Stimulated activated CD8-positive, alpha-beta memory T cell treated with anti-CD3 and anti-CD28 coated beads, Interleukin-2, amount 100 ng/mL, for 1 hour (primary cell): ENCODE measurements around the gene BICRAL.
"Not testable (repeated sequence)": the region's sequence is repeated elsewhere in the genome, so short reads cannot be mapped to it uniquely, and the experiment has no call there.

Experiments used
- DNase-seq, 2 donors: peaks; one replicate each; pipeline ENCODE4 v3.0.0-alpha.2; 2020; ENCODE audit warnings: low read depth in 2 of 2

The BICRAL gene

DNA sequence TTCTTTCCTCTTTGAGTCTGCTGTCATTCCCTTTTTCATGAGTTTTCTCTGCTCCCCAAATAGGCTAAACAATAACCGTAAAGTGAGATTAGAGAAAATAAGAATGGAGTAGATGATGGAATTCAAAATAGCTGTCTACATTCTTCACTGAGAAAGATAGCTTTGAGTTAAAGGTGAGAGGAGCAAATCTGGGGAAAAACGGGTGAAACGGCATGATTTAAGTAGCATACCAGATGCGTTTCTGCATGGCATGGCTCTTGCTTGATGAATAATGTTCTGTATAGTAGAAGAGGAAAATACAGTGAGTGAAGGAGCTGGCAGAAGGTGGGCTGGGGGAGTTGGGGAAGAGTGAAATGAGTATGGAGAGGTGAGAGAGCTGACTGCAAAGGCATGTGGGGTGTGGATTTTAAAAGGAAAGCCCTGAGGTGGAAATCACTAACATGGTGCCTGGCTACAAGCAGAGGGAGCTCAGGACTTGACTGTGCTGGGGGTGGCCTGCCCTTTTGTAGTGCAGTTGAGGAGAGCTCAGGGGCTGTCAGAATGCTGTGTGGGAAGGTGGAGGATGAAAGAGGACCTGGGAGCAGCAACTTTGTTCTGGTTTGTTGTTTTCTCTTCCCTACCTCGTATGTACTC, 8.8 kb downstream of the BICRAL start:
- DNase-seq = no peak

DNA sequence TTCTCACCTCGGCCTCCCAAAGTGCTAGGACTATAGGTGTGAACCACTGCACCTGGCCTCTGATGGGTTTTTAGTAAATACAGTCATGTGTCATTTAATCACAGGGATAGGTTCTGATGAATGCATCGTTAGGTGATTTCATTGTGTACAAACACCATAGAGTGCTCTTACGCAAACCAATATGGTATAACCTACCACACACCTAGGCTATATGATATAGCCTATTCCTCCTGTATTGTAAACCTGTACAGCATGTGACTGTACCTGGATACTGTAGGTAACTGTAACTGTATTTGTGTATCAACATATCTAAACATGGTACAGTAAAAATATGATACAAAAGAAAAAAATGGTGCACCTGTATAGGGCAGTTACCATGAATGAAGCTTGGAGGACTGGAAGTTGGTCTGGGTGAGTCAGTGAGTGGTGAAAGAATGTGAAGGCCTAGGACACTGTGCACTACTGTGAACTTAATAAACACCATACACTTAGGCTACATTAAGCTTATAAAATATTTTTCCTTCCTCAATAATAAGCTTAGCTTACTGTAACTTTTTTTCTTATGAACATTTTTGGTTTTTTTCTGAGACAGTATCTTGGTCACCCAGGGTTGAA, 10.0 kb downstream of the BICRAL start:
- no peak for DNase-seq

DNA sequence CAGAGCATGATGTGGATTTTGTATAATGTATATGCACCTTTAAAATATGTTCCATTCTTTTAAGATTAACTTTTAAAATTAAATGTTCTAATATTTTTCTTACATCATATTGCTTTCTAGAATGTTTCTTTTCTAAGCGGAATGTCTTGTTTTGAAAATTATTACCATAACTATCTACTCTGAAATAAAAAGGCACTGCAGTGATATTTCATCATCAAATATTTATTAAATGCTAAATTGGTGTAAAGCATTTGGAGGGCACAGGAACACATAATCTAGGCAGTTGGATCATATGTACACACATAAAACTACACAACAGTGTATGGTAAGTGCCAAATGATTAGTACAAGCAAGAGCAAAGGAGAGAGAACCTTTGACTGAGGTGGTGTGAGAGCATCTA, 13.8 kb downstream of the BICRAL start:
- DNase-seq = no peak

DNA sequence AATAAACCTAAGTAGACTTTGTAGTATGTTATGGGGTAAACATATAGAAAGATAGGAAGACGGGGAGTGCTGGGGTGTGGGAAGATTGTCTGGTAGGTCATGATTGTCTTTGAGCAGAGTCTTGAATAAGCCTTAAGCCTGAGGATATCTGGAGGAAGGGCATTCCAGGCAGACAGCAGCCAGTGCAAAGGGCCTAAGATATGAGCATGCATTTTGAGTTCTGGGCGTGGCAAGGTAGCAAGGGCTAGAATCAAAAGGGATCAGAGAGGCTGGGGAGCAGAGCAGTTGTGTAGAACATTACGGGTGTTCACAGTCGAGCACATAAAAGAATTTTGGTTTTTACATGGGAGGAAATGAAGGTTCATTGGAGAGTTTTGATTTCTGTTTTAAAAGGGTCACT, 14.3 kb downstream of the BICRAL start:
- no peak for DNase-seq

DNA sequence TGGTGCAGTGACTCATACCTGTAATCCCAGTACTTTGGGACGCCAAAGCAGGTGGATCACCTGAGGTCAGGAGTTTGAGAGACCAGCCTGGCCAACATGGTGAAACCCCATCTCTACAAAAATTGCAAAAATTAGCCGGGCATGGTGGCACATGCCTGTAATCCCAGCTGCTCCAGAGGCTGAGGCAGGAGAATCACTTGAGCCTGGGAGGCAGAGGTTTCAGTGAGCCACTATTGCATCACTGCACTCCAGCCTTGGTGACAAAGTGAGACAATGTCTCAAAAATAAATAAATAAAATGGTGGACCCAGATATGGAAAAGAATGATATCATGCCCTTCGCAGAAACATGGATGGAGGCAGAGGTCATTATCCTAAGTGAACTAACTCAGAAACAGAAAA, 15.8 kb downstream of the BICRAL start:
- DNase-seq = not testable (repeated sequence)

DNA sequence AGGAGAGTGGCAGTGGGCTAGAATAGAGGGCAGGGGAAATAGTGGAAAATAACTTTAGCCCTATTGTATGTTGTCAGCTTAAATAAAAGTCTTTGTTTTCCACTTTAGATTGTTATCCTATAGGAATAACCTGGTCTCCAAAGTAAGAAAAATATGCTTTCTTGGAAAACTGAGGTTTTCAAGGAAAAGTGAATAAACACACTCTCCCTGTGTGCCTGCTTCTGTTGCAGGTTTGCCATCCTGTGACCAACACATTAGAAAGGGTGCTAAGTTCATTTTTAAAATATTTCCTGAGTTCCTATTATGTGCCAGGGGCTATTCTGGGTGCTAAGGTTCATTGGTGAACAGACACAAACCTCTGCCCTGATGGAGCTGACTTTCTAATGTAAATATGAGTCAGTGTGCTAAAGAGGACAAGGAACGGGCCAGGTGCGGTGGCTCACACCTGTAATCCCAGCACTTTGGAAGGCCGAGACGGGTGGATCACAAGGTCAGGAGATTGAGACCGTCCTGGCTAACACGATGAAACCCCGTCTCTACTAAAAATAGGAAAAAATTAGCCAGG, 23.5 kb downstream of the BICRAL start:
- DNase-seq = no peak

DNA sequence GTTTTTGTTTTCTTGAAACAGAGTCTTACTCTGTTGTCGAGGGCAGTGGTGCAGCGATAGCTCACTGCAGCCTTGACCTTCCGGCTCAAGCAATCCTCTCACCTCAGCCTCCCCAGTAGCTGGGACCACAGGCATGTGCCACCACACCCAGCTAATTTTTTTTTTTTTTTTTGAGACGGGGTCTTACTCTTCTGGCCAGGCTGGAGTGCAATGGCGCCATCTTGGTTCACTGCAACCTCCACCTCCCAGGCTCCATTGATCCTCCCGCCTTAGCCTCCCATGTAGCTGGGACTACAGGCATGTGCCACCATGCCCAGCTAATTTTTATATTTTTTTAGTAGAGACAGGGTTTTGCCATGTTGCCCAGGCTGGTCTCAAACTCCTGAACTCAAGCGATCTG, 24.5 kb downstream of the BICRAL start:
- not testable (repeated sequence) for DNase-seq

DNA sequence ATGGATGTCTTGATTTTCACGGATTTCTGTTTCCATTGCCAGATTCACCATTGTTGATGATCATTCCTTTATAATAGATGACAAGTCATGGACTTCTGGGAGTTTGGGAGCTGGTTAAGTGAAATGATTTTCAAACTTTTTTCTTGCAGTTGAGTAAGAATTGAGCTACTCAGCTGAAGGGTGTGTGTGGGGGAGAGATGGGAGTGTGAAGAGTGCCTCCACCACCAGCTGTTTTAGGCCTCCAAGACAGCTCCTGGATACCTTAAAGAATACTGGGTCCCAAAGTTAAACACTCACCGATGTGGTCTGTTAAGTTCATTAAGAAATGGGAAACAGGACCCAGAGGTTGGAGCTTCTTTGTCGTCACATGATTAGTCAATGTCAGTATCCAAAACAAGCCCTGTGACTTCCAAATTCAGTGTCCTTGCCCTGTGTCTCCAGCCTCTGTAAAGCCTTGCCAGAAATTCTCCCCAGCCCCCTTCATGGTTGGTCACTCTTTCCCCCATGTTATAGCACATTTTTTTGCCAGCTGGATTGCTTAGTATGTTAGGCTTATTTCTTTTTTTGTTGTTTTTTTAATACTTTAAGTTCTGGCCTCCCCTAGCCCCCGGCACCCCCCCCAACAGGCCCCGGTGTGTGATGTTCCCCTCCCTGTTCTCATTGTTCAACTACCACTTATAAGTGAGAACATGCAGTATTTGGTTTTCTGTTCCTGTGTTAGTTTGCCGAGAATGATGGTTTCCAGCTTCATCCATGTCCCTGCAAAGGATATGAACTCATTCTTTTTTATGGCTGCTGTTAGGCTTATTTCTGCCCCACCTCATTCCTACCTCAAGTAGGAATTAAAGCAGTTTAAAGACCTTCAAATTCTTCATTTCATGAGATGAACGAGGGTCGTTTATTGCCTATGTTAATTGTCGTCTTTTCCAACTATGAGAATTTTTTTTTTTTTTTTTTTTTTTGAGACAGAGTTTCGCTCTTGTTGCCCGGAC, 26.9 kb downstream of the BICRAL start:
- no peak for DNase-seq

DNA sequence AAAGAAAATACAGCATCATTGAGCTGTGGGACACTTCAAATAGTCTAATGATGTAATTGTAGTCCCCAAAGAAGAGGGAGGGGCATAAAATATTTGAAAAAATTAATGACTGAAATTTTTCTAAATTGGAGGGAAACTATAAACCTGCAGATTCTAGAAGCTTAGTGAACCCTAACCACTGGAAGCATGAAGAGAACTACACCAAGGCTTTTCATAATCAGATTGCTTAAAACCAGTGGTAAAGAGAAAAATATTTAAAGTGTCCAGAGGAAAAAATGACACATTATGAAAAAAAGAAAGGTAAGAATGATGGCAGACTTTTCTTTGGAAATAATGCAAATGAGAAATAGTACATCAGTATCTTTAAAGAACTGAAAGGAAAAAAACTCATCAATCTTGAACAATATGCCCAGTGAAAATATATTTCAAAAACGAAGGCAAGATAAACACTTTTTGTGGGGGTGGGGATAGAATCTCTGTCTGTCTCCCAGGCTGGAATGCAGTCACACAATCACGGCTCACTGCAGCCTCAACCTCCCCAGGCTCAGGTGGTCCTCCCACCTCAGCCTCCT, 31.3 kb downstream of the BICRAL start:
- no peak for DNase-seq

DNA sequence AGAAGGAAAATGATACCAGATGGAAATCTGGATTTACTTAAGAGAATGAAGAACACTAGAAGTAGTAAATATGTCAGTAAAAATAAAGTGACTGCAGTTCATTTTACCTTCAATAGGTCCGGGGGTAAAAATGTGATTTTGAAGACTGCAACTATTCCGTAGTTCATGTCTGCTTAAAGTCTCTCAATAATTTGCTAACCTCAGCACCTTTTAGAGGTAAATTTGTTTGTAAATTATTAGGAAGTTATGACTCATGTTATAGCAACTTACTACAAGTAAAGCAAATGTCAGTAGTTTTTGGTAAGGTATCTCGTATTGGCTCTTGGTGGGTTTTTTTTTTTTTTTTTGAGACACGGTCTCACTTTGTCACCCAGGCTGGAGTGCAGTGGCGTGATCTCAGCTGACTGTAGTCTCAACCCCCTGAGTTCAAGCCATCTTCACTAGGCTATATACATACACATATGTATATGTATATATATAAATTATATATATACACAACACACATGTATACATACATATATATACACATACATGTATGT, 32.1 kb downstream of the BICRAL start:
- DNase-seq = no peak

DNA sequence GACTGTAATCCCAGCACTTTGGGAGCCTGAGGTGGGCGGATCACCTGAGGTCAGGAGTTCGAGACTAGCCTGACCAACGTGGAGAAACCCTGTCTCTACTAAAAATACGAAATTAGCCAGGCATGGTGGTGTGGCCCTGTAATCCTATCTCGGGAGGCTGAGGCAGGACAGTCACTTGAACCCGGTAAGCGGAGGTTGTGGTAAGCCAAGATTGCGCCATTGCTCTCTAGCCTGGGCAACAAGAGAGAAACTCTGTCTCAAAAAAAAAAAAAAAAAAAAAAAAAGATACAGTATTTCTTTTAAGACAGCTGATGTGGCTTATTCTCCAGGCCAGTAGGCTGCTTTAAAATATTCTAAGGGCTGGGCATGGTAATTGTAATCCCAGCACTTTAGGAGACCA, 33.9 kb downstream of the BICRAL start:
- not testable (repeated sequence) for DNase-seq

DNA sequence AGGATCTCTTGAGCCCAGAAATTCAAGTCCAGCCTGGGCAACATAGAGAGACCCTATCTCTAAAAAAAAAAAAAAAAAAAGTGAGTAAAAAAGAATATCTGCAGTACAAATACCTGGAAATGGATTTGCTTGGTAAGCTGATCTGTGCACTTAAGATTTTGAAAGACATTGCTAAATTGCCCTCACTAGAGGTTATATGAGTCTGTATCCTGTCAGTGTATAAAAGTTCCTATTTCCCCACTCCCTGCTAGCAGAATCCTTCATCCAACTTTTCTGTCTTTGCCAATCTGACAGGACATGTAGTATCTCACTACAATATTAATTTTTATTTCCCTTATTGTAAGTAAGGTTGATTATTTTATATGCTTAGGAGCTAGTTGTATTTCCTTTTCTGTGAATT, 36.1 kb downstream of the BICRAL start:
- DNase-seq = no peak

DNA sequence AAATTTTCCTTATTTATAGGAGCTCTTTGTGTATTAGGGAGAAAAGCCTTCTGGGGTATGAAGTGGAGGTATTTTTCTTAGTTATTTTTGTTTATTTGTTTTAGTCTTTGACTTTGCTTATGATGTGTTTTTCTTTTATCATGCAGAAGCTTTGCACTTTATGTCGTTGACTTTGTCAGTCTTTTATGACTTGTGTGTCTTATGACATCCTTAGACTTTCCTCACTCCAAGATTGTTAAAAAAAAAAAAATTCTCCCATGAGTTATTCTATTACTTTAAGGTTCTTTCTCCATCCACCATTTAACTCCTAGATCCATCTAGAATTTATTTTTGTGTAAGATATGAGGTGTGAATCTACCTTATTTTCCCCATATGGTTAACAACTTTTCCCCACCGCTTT, 36.6 kb downstream of the BICRAL start:
- DNase-seq = no peak

DNA sequence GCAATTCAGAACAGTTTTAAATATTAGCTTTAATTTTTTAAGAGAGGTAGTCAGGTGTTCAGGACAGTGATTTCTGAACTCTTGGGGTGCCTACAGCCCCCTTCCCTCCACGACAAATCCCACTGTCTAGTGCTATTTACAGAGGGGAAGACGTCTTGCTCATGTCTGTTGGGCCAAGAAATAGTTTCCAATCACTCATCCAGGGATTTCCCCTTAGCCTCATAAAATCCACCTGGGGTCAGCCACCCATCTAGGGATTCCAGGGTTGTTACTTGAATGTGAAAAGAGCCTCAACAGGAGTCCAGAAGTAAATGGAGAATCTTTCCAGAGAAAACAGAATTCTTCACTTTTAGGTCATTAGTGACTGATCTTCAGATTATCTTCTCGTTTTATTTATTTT, 37.0 kb downstream of the BICRAL start:
- DNase-seq = no peak

DNA sequence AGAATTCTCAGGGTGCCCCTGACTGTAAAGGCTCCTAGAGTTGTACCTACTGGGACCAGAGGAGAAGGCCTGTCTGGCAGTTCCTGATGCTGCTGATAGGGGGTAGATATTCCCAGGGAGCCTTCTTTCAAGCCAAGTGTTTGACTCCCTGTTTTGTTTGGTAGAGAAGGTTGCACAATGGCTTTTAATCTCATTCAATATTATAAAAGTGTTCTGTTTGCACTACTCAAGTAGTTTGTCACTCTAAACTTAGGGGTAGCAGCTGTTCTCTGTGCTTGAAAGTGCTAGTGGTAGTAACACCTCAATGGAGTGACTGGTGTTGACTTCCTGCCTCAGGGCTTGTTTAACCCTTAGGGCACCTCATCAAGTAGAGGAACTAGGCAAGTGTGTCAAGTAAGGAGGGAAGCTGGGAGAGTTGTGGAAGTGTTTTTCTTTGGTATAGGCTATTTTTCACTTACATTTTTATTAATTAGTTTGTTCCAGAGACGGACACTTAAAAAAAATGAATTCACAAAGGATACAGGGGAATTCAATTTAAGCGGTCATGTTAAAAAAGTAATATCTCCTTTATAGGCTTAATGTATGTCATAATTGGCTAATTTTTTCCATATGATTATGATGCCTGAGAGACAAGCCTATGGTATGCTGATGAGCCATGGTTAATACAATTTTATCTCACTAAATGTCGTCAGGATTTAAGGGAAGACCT, 38.1 kb downstream of the BICRAL start:
- DNase-seq = no peak

DNA sequence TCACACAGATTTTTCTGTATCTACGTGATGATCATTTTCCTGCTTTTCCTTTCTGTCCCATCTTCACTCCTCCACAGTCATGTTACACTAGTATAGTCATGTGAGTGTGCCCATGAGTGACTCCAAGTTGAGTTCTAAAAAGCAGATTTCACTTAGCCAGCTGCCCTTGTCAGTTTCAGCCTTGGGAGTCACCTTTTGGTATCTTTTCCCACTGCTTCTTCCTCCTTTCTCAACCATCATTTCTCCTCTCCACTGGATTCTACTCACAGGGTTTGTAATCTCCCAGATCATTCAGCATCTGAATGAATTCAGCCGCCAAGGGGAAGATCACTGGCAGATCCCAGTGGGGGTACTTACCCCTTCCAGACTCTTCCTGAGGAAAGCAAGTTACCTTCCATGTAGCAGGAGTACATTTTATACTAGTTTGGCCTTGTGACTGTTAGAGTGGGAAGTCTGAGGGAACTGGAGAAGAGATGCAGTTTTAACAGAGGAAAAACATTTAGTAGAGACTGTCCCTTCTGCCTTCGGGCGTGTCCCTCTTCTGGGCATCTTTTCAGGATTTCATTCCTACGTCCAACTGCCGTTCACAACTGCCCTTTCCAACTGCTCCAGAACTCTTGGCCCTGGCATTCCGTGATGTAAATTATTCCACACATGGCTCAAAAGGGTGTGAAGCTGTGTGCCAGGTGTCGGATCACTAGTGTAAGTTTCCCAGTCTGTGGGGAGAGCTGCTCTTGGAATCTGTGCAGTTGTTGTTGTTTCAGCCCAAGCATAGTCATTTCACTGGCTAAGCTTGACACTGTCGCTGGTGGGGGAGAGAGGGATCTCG, 38.9 kb downstream of the BICRAL start:
- no peak for DNase-seq

DNA sequence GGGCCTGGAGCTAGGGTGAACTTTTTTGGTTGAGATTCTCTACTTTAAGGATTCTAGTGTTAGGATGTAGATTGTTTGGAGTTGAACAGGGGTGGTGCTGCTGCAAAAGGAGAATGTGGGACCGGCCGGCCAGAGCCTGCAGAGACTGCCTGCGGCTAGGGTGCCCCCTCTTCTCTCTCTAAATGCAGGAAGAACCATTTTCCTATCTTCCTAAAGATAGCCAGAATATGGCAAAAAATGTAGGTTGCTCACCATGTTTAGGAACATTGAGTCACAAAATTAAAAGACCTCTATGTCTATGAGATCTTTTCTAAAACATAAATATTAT, 39.5 kb downstream of the BICRAL start:
- no peak for DNase-seq

DNA sequence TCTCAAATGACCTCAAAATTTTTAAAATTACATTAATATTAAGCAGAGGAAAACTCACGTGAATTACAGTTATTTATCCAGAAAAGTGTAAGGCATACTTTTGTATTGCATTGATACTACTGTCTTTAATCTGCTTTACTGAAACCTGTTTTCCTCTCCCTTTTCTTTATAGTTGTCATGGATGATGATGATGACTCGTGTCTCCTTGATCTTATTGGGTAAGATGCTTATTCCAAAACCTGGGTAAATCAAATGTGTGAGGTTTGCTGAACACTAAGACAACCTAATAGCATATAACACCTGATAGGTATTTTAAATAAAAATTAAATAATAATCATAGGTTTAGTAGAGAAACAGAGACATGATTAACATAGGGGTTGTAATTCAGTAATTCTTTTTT, 40.0 kb downstream of the BICRAL start:
- no peak for DNase-seq

DNA sequence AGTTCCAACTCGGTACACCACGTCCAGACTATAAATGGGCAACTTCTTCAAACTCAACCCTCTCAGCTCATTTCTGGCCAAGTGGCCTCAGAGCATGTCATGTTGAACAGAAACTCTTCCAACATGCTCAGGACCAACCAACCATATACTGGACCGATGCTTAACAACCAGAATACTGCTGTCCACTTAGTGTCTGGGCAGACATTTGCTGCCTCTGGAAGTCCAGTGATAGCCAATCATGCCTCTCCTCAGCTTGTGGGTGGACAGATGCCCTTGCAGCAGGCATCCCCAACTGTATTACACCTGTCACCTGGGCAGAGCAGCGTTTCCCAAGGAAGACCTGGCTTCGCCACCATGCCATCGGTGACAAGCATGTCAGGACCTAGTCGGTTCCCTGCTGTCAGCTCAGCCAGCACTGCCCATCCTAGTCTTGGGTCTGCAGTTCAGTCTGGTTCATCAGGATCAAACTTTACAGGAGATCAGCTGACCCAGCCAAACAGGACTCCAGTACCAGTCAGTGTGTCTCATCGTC, 47.8 kb downstream of the BICRAL start:
- DNase-seq = no peak

DNA sequence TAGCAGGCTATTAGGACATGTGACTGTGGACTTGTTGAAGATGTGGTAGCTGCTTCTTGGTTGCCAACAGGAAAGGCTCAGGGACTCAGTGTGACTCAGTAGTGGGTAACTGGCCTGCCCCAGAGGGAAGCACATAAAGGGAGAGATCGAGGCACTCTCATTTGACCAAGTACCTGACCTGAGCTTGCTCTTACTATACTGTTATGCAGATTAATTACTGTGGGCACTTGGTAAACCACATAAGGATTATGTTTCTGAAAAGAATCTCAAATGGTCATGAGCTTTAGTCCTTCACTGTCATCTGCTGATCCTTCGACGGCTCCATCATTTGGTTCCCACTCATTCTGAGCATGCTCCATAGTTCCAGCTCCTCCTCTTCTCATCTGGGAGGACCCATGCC, 49.4 kb downstream of the BICRAL start:
- DNase-seq = no peak
